HL-60 (cell line): ENCODE data around the gene GRIN2C.
A peak's percentile ranks its signal among the peaks of the same experiment; 100 is the strongest.

Source experiments
- DNase-seq, 2 experiments: peaks; one replicate each; pipeline ENCODE4 v3.0.0-alpha.2; 2010 to 2020; ENCODE audit warnings: low read depth in 1 of 2, low spot score in 1 of 2
- H3K27ac ChIP-seq: fragments of 250-450 bp; sonication (Bioruptor Pico); replicated peaks from 2 replicates; pipeline ENCODE4 v1.5.1; 2020; ENCODE audit warnings: mild to moderate bottlenecking, moderate library complexity
- H3K27me3 ChIP-seq: fragments of 250-450 bp; sonication (Bioruptor Pico); 2 replicates; pipeline ENCODE4 v1.5.1; 2021; ENCODE audit warnings: mild to moderate bottlenecking, moderate library complexity; ENCODE audit not compliant: insufficient read depth, poor library complexity, severe bottlenecking
- H3K4me3 ChIP-seq: replicated peaks from 2 replicates; pipeline ENCODE4 v1.5.1; 2011; ENCODE audit warnings: mild to moderate bottlenecking, control low read depth, low read length; ENCODE audit not compliant: insufficient read depth
- CTCF ChIP-seq: IDR thresholded peaks from one replicate; pipeline ENCODE4 v1.5.1; 2011; ENCODE audit warnings: low read length, control low read depth, inconsistent platforms; ENCODE audit not compliant: insufficient read depth
- GABPA ChIP-seq: IDR thresholded peaks from 2 replicates; pipeline ENCODE4 v1.6.1; 2012; ENCODE audit warnings: low read depth
- POLR2AphosphoS5 ChIP-seq: IDR thresholded peaks from 2 replicates; pipeline ENCODE4 v1.6.1; 2012; ENCODE audit warnings: low read depth
- REST ChIP-seq: IDR thresholded peaks from 2 replicates; pipeline ENCODE4 v1.6.1; 2012; ENCODE audit warnings: low read depth; ENCODE audit not compliant: insufficient replicate concordance
- SPI1 ChIP-seq: IDR thresholded peaks from 2 replicates; pipeline ENCODE4 v1.6.1; 2012; ENCODE audit warnings: low read depth, mild to moderate bottlenecking, borderline replicate concordance

The GRIN2C gene

GRCh38 chr17:74814453-74814852 lies 45.2 kb downstream of the GRIN2C start:
- TF ChIP-seq GABPA, result no peak
- TF ChIP-seq CTCF, result no peak
- no peak for TF ChIP-seq REST
- TF ChIP-seq POLR2AphosphoS5, result no peak
- TF ChIP-seq SPI1, result no peak
- no peak overlapping the region for H3K4me3 ChIP-seq
- no peak for DNase-seq
- H3K27ac ChIP-seq, result no peak overlapping the region
- no peaks in the 10 kb centered on the region for H3K27me3 ChIP-seq

GRCh38 chr17:74812109-74813009 lies 47.3 kb downstream of the GRIN2C start:
- TF ChIP-seq SPI1 (peak; percentile 58; the same call in 1 of the 2 replicates), CTCF (no peak)
- no peak for DNase-seq
- Histone ChIP-seq H3K27ac (no peak overlapping the region), H3K27me3 (no peaks in the 10 kb centered on the region), H3K4me3 (no peak overlapping the region)

- TF ChIP-seq CTCF (no peak), REST (no peak), GABPA (no peak), POLR2AphosphoS5 (no peak), SPI1 (no peak)
- no peak for DNase-seq
These were observed 48.8 kb downstream of the GRIN2C start for GRCh38 chr17:74810699-74811485.

More at GRCh38 chr17:74810699-74811485, 48.8 kb downstream of the GRIN2C start:
- Histone ChIP-seq H3K4me3 (no peak overlapping the region), H3K27ac (no peak overlapping the region), H3K27me3 (no peaks in the 10 kb centered on the region)
